ENCODE measurements around the gene TLR3.
A peak's percentile ranks its signal among the peaks of the same experiment; 100 is the strongest.

TLR3 gene

GRCh38 chr4:186104114-186104889, 35.3 kb downstream of the TLR3 start, which contains the start of gene FAM149A:
Gene FAM149A, plus strand, starts transcription at chr4:186104704.
- no peak for TF ChIP-seq CTCF (IDR thresholded peaks at IDR 0.05; ENCODE audit: low read depth, low read length, missing control alignments)
- no peak for DNase-seq (ENCODE audit: extremely low read depth, low read depth)
- H3K4me3 ChIP-seq (replicated peaks; ENCODE audit: low read depth, low read length): 0 out of 2 replicates have a peak within 1 kb of the TSS, but pooled peaks have one; percentile 4

- no peak for DNase-seq (ENCODE audit: extremely low read depth, low read depth)
- 0 out of 2 replicates have a peak overlapping the region, but pooled peaks have one; percentile 4 for H3K4me3 ChIP-seq (replicated peaks; ENCODE audit: low read depth, low read length)
- TF ChIP-seq CTCF (IDR thresholded peaks at IDR 0.05; ENCODE audit: low read depth, low read length, missing control alignments): no peak
Observed at GRCh38 chr4:186104890-186105646, 36.1 kb downstream of the TLR3 start.

- no peak for TF ChIP-seq CTCF (IDR thresholded peaks at IDR 0.05; ENCODE audit: low read depth, low read length, missing control alignments)
- DNase-seq (ENCODE audit: extremely low read depth, low read depth): no peak
- H3K4me3 ChIP-seq (replicated peaks; ENCODE audit: low read depth, low read length): no peak overlapping the region
Observed at GRCh38 chr4:186105647-186106321, 36.8 kb downstream of the TLR3 start.

GRCh38 chr4:186107947-186108346, 39.0 kb downstream of the TLR3 start:
- H3K4me3 ChIP-seq (replicated peaks; ENCODE audit: low read depth, low read length): no peak overlapping the region
- no peak for TF ChIP-seq CTCF (IDR thresholded peaks at IDR 0.05; ENCODE audit: low read depth, low read length, missing control alignments)
- no peak for DNase-seq (ENCODE audit: extremely low read depth, low read depth)

- no peak overlapping the region for H3K4me3 ChIP-seq (replicated peaks; ENCODE audit: low read depth, low read length)
Observed at GRCh38 chr4:186108391-186108790, 39.4 kb downstream of the TLR3 start.

More at GRCh38 chr4:186108391-186108790, 39.4 kb downstream of the TLR3 start:
- no peak for TF ChIP-seq CTCF (IDR thresholded peaks at IDR 0.05; ENCODE audit: low read depth, low read length, missing control alignments)
- DNase-seq (ENCODE audit: extremely low read depth, low read depth): no peak
